BLaER1 (cell line): ENCODE data around the gene KLHL1.

ENCODE experiments used
- H3K27ac ChIP-seq: shearing (Covaris generic); formaldehyde crosslinking; 2 replicates; pipeline ENCODE4 v1.8.1; 2022
- H3K27me3 ChIP-seq: shearing (Covaris generic); formaldehyde crosslinking; 2 replicates; pipeline ENCODE4 v1.8.1; 2022
- H3K36me3 ChIP-seq: shearing (Covaris generic); formaldehyde crosslinking; 2 replicates; pipeline ENCODE4 v1.8.1; 2022
- H3K4me1 ChIP-seq: shearing (Covaris generic); formaldehyde crosslinking; 2 replicates; pipeline ENCODE4 v1.8.1; 2022
- H3K4me2 ChIP-seq: shearing (Covaris generic); formaldehyde crosslinking; 2 replicates; pipeline ENCODE4 v1.8.1; 2022
- H3K4me3 ChIP-seq: shearing (Covaris generic); formaldehyde crosslinking; 2 replicates; pipeline ENCODE4 v1.8.1; 2022
- H3K9ac ChIP-seq: shearing (Covaris generic); formaldehyde crosslinking; 2 replicates; pipeline ENCODE4 v1.8.1; 2022
- H3K9me3 ChIP-seq: shearing (Covaris generic); formaldehyde crosslinking; 2 replicates; pipeline ENCODE4 v1.8.1; 2022
- H4K20me1 ChIP-seq: shearing (Covaris generic); formaldehyde crosslinking; 2 replicates; pipeline ENCODE4 v1.8.1; 2022
- Cebpa-rat ChIP-seq: shearing (Covaris generic); IDR thresholded peaks from 2 replicates; pipeline ENCODE4 v1.8.1; 2022

KLHL1 gene

DNA sequence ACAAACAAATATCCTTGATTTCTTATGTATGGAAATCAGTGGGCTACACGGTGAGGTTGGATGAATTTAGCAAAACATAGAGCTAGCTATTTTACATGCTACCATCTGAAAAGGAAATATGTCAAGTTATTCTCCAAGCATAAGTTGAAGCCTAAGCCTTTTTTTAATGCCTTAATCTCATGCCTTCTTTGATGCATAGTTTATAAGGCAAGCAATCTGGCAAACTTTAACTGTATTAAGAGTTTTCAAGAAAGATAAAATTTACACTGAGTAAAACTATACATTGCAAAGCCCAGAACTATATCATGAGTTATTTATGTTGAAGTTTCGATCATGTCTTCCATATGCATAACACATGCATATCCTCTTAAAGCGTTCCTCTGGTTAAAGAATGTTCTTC lies 85.6 kb downstream of the KLHL1 start:
- Histone ChIP-seq H3K4me2 (no peak overlapping the region), H3K36me3 (no peaks in the 10 kb centered on the region), H3K9ac (no peak overlapping the region), H3K27ac (no peak overlapping the region), H3K4me1 (no peaks in the 10 kb centered on the region), H3K27me3 (no peaks in the 10 kb centered on the region), H3K4me3 (no peak overlapping the region), H4K20me1 (no peaks in the 10 kb centered on the region), H3K9me3 (no peaks in the 10 kb centered on the region)
- no peak for TF ChIP-seq Cebpa-rat

DNA sequence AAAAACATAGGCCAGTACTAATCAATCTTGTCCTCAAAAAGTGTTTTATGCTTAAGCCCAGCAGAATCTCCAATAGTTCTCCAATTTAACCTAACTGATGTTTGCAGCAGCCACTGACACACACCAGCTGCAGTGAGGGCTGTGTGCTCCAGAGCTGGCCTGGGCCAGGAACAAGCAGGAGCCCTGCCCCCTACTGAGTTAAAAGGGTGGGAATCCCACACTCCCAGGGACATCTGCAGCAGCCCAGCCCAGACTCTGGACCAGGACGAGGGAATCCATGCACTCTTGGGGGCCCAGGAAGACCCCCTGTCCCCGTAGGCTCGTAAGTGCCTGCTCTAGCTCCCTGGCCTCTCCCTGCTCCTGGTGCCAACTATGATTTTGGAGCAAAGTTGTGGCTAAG lies 92.1 kb downstream of the KLHL1 start:
- Histone ChIP-seq H3K9me3 (peaks cover 17% of the 10 kb centered on the region), H3K9ac (no peak overlapping the region), H3K27me3 (no peaks in the 10 kb centered on the region), H3K36me3 (no peaks in the 10 kb centered on the region), H3K4me1 (no peaks in the 10 kb centered on the region), H4K20me1 (no peaks in the 10 kb centered on the region), H3K4me2 (no peak overlapping the region), H3K27ac (no peak overlapping the region), H3K4me3 (no peak overlapping the region)
- TF ChIP-seq Cebpa-rat: no peak

- Histone ChIP-seq H3K36me3 (no peaks in the 10 kb centered on the region), H4K20me1 (no peaks in the 10 kb centered on the region), H3K27ac (no peak overlapping the region), H3K4me1 (no peaks in the 10 kb centered on the region), H3K9me3 (peaks cover 17% of the 10 kb centered on the region), H3K9ac (no peak overlapping the region), H3K27me3 (no peaks in the 10 kb centered on the region), H3K4me2 (no peak overlapping the region), H3K4me3 (no peak overlapping the region)
- no peak for TF ChIP-seq Cebpa-rat
Measured at GRCh38 chr13:70014337-70014736, 93.9 kb downstream of the KLHL1 start.

GRCh38 chr13:69999875-70000274 lies 108.4 kb downstream of the KLHL1 start:
- Histone ChIP-seq H3K27me3 (no peaks in the 10 kb centered on the region), H3K36me3 (no peaks in the 10 kb centered on the region), H3K4me3 (no peak overlapping the region), H3K27ac (no peak overlapping the region), H3K4me2 (no peak overlapping the region), H3K9me3 (no peaks in the 10 kb centered on the region), H3K4me1 (no peaks in the 10 kb centered on the region), H4K20me1 (no peaks in the 10 kb centered on the region), H3K9ac (no peak overlapping the region)
- TF ChIP-seq Cebpa-rat: no peak

GRCh38 chr13:69997061-69997460 lies 111.2 kb downstream of the KLHL1 start:
- Histone ChIP-seq H3K36me3 (no peaks in the 10 kb centered on the region), H3K4me1 (no peaks in the 10 kb centered on the region), H3K9me3 (no peaks in the 10 kb centered on the region), H3K9ac (no peak overlapping the region), H3K27ac (no peak overlapping the region), H3K4me3 (no peak overlapping the region), H4K20me1 (no peaks in the 10 kb centered on the region), H3K27me3 (no peaks in the 10 kb centered on the region), H3K4me2 (no peak overlapping the region)
- TF ChIP-seq Cebpa-rat: no peak

GRCh38 chr13:69980799-69981198 lies 127.5 kb downstream of the KLHL1 start:
- no peak overlapping the region for H3K27ac ChIP-seq

GRCh38 chr13:69975496-69975895 lies 132.8 kb downstream of the KLHL1 start:
- no peak for TF ChIP-seq Cebpa-rat
- Histone ChIP-seq H3K9ac (no peak overlapping the region), H3K27ac (no peak overlapping the region), H3K4me1 (peaks cover 4% of the 10 kb centered on the region; the same call in 1 of the 2 replicates), H4K20me1 (no peaks in the 10 kb centered on the region), H3K27me3 (no peaks in the 10 kb centered on the region), H3K4me2 (no peak overlapping the region), H3K36me3 (no peaks in the 10 kb centered on the region), H3K4me3 (no peak overlapping the region), H3K9me3 (no peaks in the 10 kb centered on the region)

More at GRCh38 chr13:69980799-69981198, 127.5 kb downstream of the KLHL1 start:
- no peak overlapping the region for H3K4me2 ChIP-seq
- TF ChIP-seq Cebpa-rat: no peak
- no peak overlapping the region for H3K4me3 ChIP-seq
- no peaks in the 10 kb centered on the region for H3K36me3 ChIP-seq
- H3K9me3 ChIP-seq: no peaks in the 10 kb centered on the region
- H3K9ac ChIP-seq: no peak overlapping the region
- H4K20me1 ChIP-seq: no peaks in the 10 kb centered on the region
- no peaks in the 10 kb centered on the region for H3K4me1 ChIP-seq
- no peaks in the 10 kb centered on the region for H3K27me3 ChIP-seq

GRCh38 chr13:69970520-69970919 lies 137.7 kb downstream of the KLHL1 start:
- no peak for TF ChIP-seq Cebpa-rat
- Histone ChIP-seq H3K36me3 (no peaks in the 10 kb centered on the region), H3K27me3 (no peaks in the 10 kb centered on the region), H3K4me3 (no peak overlapping the region), H4K20me1 (no peaks in the 10 kb centered on the region), H3K4me2 (peak overlapping the region; percentile 42), H3K4me1 (peaks cover 7% of the 10 kb centered on the region; the same call in 1 of the 2 replicates), H3K27ac (no peak overlapping the region), H3K9ac (no peak overlapping the region), H3K9me3 (no peaks in the 10 kb centered on the region)

- no peak overlapping the region for H3K27ac ChIP-seq
- H3K27me3 ChIP-seq: no peaks in the 10 kb centered on the region
- no peaks in the 10 kb centered on the region for H3K36me3 ChIP-seq
- H3K9me3 ChIP-seq: no peaks in the 10 kb centered on the region
- no peaks in the 10 kb centered on the region for H4K20me1 ChIP-seq
- TF ChIP-seq Cebpa-rat: no peak
- no peak overlapping the region for H3K4me3 ChIP-seq
- no peak overlapping the region for H3K9ac ChIP-seq
- 0 out of 2 replicates have a peak, but pooled peaks cover 4% of the 10 kb centered on the region for H3K4me1 ChIP-seq
- H3K4me2 ChIP-seq: no peak overlapping the region
Measured at GRCh38 chr13:69959046-69959445, 149.2 kb downstream of the KLHL1 start.

DNA sequence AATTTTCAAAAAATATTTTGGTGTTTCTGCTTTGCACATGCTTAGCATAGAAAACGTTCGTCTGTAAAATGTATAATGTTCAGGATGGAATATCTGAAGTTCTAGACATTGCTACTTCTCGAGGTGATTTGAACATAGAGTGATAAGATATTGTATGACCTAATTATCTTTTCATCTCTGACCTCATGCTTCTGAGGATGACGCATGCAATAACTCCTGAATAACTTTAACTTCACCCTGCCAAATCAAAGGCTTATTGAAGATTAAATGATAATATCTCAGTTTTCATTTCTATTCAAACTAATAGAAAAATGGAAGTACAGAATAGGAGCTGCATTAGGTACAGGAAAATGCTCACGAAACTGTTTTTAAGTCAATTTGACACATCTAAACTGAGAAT lies 151.4 kb downstream of the KLHL1 start:
- Histone ChIP-seq H3K4me3 (no peak overlapping the region), H3K4me1 (0 out of 2 replicates have a peak, but pooled peaks cover 4% of the 10 kb centered on the region), H3K36me3 (no peaks in the 10 kb centered on the region), H3K27me3 (no peaks in the 10 kb centered on the region), H3K9ac (no peak overlapping the region), H4K20me1 (no peaks in the 10 kb centered on the region), H3K27ac (no peak overlapping the region), H3K9me3 (no peaks in the 10 kb centered on the region), H3K4me2 (no peak overlapping the region)
- no peak for TF ChIP-seq Cebpa-rat

DNA sequence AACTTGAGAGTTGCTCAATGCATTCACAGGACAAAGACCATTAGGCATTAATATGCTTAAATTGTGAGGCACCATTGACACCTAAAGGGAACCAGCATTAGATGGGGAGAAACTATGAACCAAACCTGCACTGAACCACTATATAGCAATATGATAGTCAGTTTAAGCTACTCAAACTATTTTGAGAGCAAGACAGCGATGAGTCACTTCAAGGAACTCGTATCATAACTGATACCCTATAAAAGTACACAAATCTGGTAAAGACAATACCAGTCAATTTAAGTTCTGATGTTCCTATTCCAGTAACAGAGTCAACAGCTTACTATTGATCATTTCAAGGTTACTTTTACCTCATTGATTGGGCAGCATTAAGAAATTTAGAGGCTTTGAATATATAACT lies 151.9 kb downstream of the KLHL1 start:
- H3K27ac ChIP-seq: no peak overlapping the region
- H3K9me3 ChIP-seq: no peaks in the 10 kb centered on the region
- H3K27me3 ChIP-seq: no peaks in the 10 kb centered on the region
- H3K4me1 ChIP-seq: 0 out of 2 replicates have a peak, but pooled peaks cover 4% of the 10 kb centered on the region
- no peaks in the 10 kb centered on the region for H3K36me3 ChIP-seq
- no peak overlapping the region for H3K9ac ChIP-seq
- TF ChIP-seq Cebpa-rat: no peak
- H4K20me1 ChIP-seq: no peaks in the 10 kb centered on the region
- H3K4me3 ChIP-seq: no peak overlapping the region
- H3K4me2 ChIP-seq: no peak overlapping the region
